Large intestine (tissue), 12 donors: ENCODE data around the gene ALG14. TPM values are rescaled to one million over a fixed set of nuclear protein-coding genes. Genes with fewer than 3 reads are reported as not detected.

ENCODE experiments used
- DNase-seq, 2 donors: peaks; one replicate each; pipeline versions ENCODE4 v3.0.0 to v3.0.0-alpha.2; 2013
- H3K27ac ChIP-seq: one replicate; pipeline ENCODE4 v1.5.1; 2013; ENCODE audit warnings: low read length
- H3K27me3 ChIP-seq: 2 replicates; pipeline ENCODE4 v1.6.1; 2013; ENCODE audit warnings: low read length; ENCODE audit not compliant: control insufficient read depth, insufficient read depth
- H3K36me3 ChIP-seq: 2 replicates; pipeline ENCODE4 v1.6.1; 2013; ENCODE audit warnings: low read length; ENCODE audit not compliant: control insufficient read depth, insufficient read depth
- H3K4me1 ChIP-seq: one replicate; pipeline ENCODE4 v1.6.1; 2013; ENCODE audit warnings: low read length; ENCODE audit not compliant: control insufficient read depth, insufficient read depth
- H3K4me3 ChIP-seq: one replicate; pipeline ENCODE4 v1.5.1; 2013; ENCODE audit warnings: low read length
- H3K9me3 ChIP-seq: one replicate; pipeline ENCODE4 v1.6.1; 2013; ENCODE audit warnings: mild to moderate bottlenecking, low read depth, low read length, moderate library complexity; ENCODE audit not compliant: control insufficient read depth
- WGBS: methylation state at CpG from one replicate; pipeline ENCODE4 v1.1.5; 2013; ENCODE audit warnings: low lambda C conversion rate; ENCODE audit not compliant: insufficient coverage; 5-methylcytosine and 5-hydroxymethylcytosine counted together
- long read RNA-seq, 11 donors: transcript quantifications; one replicate each; lab custom pipeline, GENCODE V29; 2026
- polyA plus RNA-seq: library from polyadenylated mRNA; unstranded; fragments of 120-200 nt; gene quantifications from one replicate; pipeline ENCODE4 v1.2.1, GENCODE V29; 2013

ALG14 gene, protein sequence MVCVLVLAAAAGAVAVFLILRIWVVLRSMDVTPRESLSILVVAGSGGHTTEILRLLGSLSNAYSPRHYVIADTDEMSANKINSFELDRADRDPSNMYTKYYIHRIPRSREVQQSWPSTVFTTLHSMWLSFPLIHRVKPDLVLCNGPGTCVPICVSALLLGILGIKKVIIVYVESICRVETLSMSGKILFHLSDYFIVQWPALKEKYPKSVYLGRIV
- 9.0 TPM for polyA plus RNA-seq
- long read RNA-seq, donor 1, full-length matches to known transcripts = 7 of 7 reads
- long read RNA-seq, donor 1, partial matches to known transcripts = 0 of 7 reads
- long read RNA-seq, donor 1, other reads (novel, unspliced or antisense) = 0 of 7 reads
- long read RNA-seq, donor 2, full-length matches to known transcripts = 17 of 17 reads
- long read RNA-seq, donor 2, partial matches to known transcripts = 0 of 17 reads
- long read RNA-seq, donor 2, other reads (novel, unspliced or antisense) = 0 of 17 reads
- long read RNA-seq, donor 3 = 0 reads
- long read RNA-seq, donor 4 = 0 reads
- long read RNA-seq, donor 5, full-length matches to known transcripts = 8 of 8 reads
- long read RNA-seq, donor 5, partial matches to known transcripts = 0 of 8 reads
- long read RNA-seq, donor 5, other reads (novel, unspliced or antisense) = 0 of 8 reads
- long read RNA-seq, donor 6, full-length matches to known transcripts = 11 of 11 reads
- long read RNA-seq, donor 6, partial matches to known transcripts = 0 of 11 reads
- long read RNA-seq, donor 6, other reads (novel, unspliced or antisense) = 0 of 11 reads
- long read RNA-seq, donor 7, full-length matches to known transcripts = 4 of 4 reads
- long read RNA-seq, donor 7, partial matches to known transcripts = 0 of 4 reads
- long read RNA-seq, donor 7, other reads (novel, unspliced or antisense) = 0 of 4 reads
- long read RNA-seq, donor 8, full-length matches to known transcripts = 22 of 22 reads
- long read RNA-seq, donor 8, partial matches to known transcripts = 0 of 22 reads
- long read RNA-seq, donor 8, other reads (novel, unspliced or antisense) = 0 of 22 reads
- long read RNA-seq, donor 9, full-length matches to known transcripts = 15 of 15 reads
- long read RNA-seq, donor 9, partial matches to known transcripts = 0 of 15 reads
- long read RNA-seq, donor 9, other reads (novel, unspliced or antisense) = 0 of 15 reads
- long read RNA-seq, donor 10, full-length matches to known transcripts = 19 of 19 reads
- long read RNA-seq, donor 10, partial matches to known transcripts = 0 of 19 reads
- long read RNA-seq, donor 10, other reads (novel, unspliced or antisense) = 0 of 19 reads
- long read RNA-seq, donor 11, full-length matches to known transcripts = 9 of 9 reads
- long read RNA-seq, donor 11, partial matches to known transcripts = 0 of 9 reads
- long read RNA-seq, donor 11, other reads (novel, unspliced or antisense) = 0 of 9 reads

GRCh38 chr1:95072532-95073419 is at the start of gene ALG14:
ALG14 (minus strand) TSS chr1:95072951; CDS start chr1:95072898, 53 bp downstream.
- no peaks in the 10 kb centered on the region for H3K27me3 ChIP-seq
- peak; percentile 92 to 99 for DNase-seq
- H3K9me3 ChIP-seq = no peaks in the 10 kb centered on the region
- H3K4me3 ChIP-seq = peak within 1 kb of the TSS; percentile 81
- peak within 1 kb of the TSS; percentile 95 for H3K27ac ChIP-seq
- 0% methylated on average over 1 of the region's 53 CpGs for WGBS
- H3K4me1 ChIP-seq = peaks cover 15% of the 10 kb centered on the region
- no peaks in the 10 kb centered on the region for H3K36me3 ChIP-seq

- WGBS = no CpG with 5 or more reads among the region's 8 CpGs
- Histone ChIP-seq H3K4me1 (peaks cover 7% of the 10 kb centered on the region), H3K4me3 (no peak overlapping the region), H3K36me3 (no peaks in the 10 kb centered on the region), H3K9me3 (no peaks in the 10 kb centered on the region), H3K27ac (no peak overlapping the region), H3K27me3 (peaks cover 3% of the 10 kb centered on the region)
- DNase-seq = peak; percentile 32 to 63
These were observed 49.5 kb upstream of the ALG14 start for GRCh38 chr1:95122151-95122697.

- H3K27ac ChIP-seq = no peak overlapping the region
- H3K4me3 ChIP-seq = no peak overlapping the region
- no peaks in the 10 kb centered on the region for H3K36me3 ChIP-seq
- H3K27me3 ChIP-seq = peaks cover 3% of the 10 kb centered on the region
- H3K9me3 ChIP-seq = no peaks in the 10 kb centered on the region
- DNase-seq = no peak
- peaks cover 3% of the 10 kb centered on the region for H3K4me1 ChIP-seq
These were observed 46.5 kb upstream of the ALG14 start for GRCh38 chr1:95119273-95119672.

DNA sequence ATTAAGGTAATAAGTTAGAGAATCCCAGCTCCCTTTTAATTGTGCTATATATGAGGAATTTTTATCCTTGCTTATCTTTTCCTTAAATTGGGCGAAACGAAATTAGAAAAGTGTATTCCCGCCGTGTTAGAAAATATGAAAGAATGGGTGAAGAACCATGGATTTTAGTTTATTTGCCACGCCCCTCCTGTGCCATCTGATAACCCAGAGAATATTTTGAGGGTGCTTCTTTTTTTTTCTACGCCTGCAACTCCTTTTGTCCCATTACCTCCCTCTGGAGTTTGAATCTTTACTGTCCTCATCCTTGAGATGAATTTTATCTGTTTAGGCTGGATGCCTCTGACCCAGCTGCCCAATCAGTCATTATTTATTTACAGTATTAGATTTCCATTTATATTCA is 46.0 kb upstream of the ALG14 start:
- peaks cover 3% of the 10 kb centered on the region for H3K27me3 ChIP-seq

GRCh38 chr1:95118067-95118499 is 45.3 kb upstream of the ALG14 start:
- DNase-seq = no peak
- WGBS = no CpG with 5 or more reads among the region's 10 CpGs
- Histone ChIP-seq H3K4me1 (peaks cover 3% of the 10 kb centered on the region), H3K36me3 (no peaks in the 10 kb centered on the region), H3K9me3 (no peaks in the 10 kb centered on the region), H3K4me3 (peak overlapping the region; percentile 66), H3K27ac (no peak overlapping the region), H3K27me3 (peaks cover 3% of the 10 kb centered on the region)

More for the DNA sequence above, 46.0 kb upstream of the ALG14 start:
- WGBS = 100% methylated on average over 2 of the region's 6 CpGs
- no peak for DNase-seq
- no peak overlapping the region for H3K4me3 ChIP-seq
- peaks cover 3% of the 10 kb centered on the region for H3K4me1 ChIP-seq
- H3K36me3 ChIP-seq = no peaks in the 10 kb centered on the region
- H3K27ac ChIP-seq = no peak overlapping the region
- H3K9me3 ChIP-seq = no peaks in the 10 kb centered on the region

- H3K4me1 ChIP-seq = peaks cover 1% of the 10 kb centered on the region
- no peaks in the 10 kb centered on the region for H3K9me3 ChIP-seq
- peak within 1 kb of the TSS; percentile 75 for H3K4me3 ChIP-seq
- DNase-seq = peak; percentile 23 to 75
- peaks cover 3% of the 10 kb centered on the region for H3K27me3 ChIP-seq
- H3K27ac ChIP-seq = peak within 1 kb of the TSS; percentile 50
- no peaks in the 10 kb centered on the region for H3K36me3 ChIP-seq
- WGBS = no CpG with 5 or more reads among the region's 108 CpGs
These were observed 44.7 kb upstream of the ALG14 start, which contains the start of gene TLCD4 for GRCh38 chr1:95117207-95118066. TLCD4 (plus strand) TSS chr1:95117355; CDS start chr1:95143902, 26,547 bp downstream.

- Histone ChIP-seq H3K4me1 (no peaks in the 10 kb centered on the region), H3K9me3 (no peaks in the 10 kb centered on the region), H3K27ac (peak overlapping the region; percentile 50), H3K36me3 (no peaks in the 10 kb centered on the region), H3K4me3 (peak overlapping the region; percentile 75), H3K27me3 (peaks cover 3% of the 10 kb centered on the region)
- WGBS = no CpG with 5 or more reads among the region's 17 CpGs
- peak; percentile 42 to 75 for DNase-seq
These were observed 43.9 kb upstream of the ALG14 start for GRCh38 chr1:95116580-95117206.

DNA sequence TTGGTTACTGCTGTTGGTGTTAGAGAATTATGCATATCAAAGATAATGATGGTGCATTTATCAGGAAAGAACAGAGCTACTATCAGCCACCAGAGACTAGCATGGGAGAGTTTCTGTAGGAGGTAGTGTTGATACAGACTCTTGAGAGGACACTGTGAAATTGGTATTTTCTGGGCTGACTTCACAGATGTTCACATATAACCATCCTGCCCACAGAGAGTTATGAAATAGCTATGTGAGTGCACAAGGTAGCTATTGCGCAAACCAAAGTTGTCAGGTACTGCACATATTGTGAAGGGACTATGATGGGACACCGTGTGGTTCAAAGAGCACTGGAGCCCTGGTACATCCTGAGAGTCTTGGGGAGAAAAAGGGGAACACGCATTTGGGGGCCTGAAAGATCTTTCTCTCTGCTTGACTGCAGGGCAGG is 43.0 kb upstream of the ALG14 start:
- Histone ChIP-seq H3K4me3 (no peak overlapping the region), H3K27me3 (peaks cover 3% of the 10 kb centered on the region), H3K36me3 (no peaks in the 10 kb centered on the region), H3K4me1 (no peaks in the 10 kb centered on the region), H3K27ac (no peak overlapping the region), H3K9me3 (no peaks in the 10 kb centered on the region)
- WGBS = no CpG with 5 or more reads among the region's 3 CpGs
- peak; percentile 56 to 76 for DNase-seq
